ENCODE measurements around the gene ALKBH5.

The ALKBH5 gene

GRCh38 chr17:18253947-18254821, 70.6 kb downstream of the ALKBH5 start:
- no peak overlapping the region for H3K4me3 ChIP-seq
- peaks cover 60% of the 10 kb centered on the region for H3K36me3 ChIP-seq (replicated peaks)
- no peak for DNase-seq (ENCODE audit: low spot score in 2 of 2)
- H3K9me3 ChIP-seq = no peaks in the 10 kb centered on the region
- in situ Hi-C loops (cut with MboI; ENCODE audit: low sequenced_read_pairs) = no loop called here
- H3K4me1 ChIP-seq = peaks cover 13% of the 10 kb centered on the region
- no peaks in the 10 kb centered on the region for H3K27me3 ChIP-seq (ENCODE audit: low read depth)

- H3K36me3 ChIP-seq (replicated peaks) = peaks cover 54% of the 10 kb centered on the region
- in situ Hi-C loops (cut with MboI; ENCODE audit: low sequenced_read_pairs) = no loop called here
Measured at GRCh38 chr17:18254888-18255649, 71.4 kb downstream of the ALKBH5 start.

GRCh38 chr17:18256351-18256750, 72.7 kb downstream of the ALKBH5 start:
- in situ Hi-C loops (cut with MboI; ENCODE audit: low sequenced_read_pairs) = no loop called here
- Histone ChIP-seq H3K4me1 (peaks cover 22% of the 10 kb centered on the region), H3K27me3 (ENCODE audit: low read depth) (no peaks in the 10 kb centered on the region), H3K36me3 (replicated peaks) (peaks cover 44% of the 10 kb centered on the region), H3K9me3 (no peaks in the 10 kb centered on the region), H3K4me3 (no peak overlapping the region)
- no peak for DNase-seq (ENCODE audit: low spot score in 2 of 2)

More at GRCh38 chr17:18254888-18255649, 71.4 kb downstream of the ALKBH5 start:
- peaks cover 19% of the 10 kb centered on the region for H3K4me1 ChIP-seq
- no peaks in the 10 kb centered on the region for H3K27me3 ChIP-seq (ENCODE audit: low read depth)
- H3K4me3 ChIP-seq = no peak overlapping the region
- no peak for DNase-seq (ENCODE audit: low spot score in 2 of 2)
- no peaks in the 10 kb centered on the region for H3K9me3 ChIP-seq

GRCh38 chr17:18256776-18257175, 73.1 kb downstream of the ALKBH5 start:
- no peaks in the 10 kb centered on the region for H3K27me3 ChIP-seq (ENCODE audit: low read depth)
- DNase-seq (ENCODE audit: low spot score in 2 of 2) = no peak
- peaks cover 40% of the 10 kb centered on the region for H3K36me3 ChIP-seq (replicated peaks)
- peaks cover 25% of the 10 kb centered on the region for H3K4me1 ChIP-seq
- in situ Hi-C loops (cut with MboI; ENCODE audit: low sequenced_read_pairs) = no loop called here
- H3K9me3 ChIP-seq = no peaks in the 10 kb centered on the region
- H3K4me3 ChIP-seq = no peak overlapping the region

GRCh38 chr17:18257268-18257981, 73.8 kb downstream of the ALKBH5 start:
- in situ Hi-C loops (cut with MboI; ENCODE audit: low sequenced_read_pairs) = no loop called here
- H3K4me3 ChIP-seq = peak overlapping the region; percentile 88
- peak in 1 of 2 experiments; percentile 71 for DNase-seq (ENCODE audit: low spot score in 2 of 2)

GRCh38 chr17:18257982-18258355, 74.3 kb downstream of the ALKBH5 start:
- Histone ChIP-seq H3K9me3 (no peaks in the 10 kb centered on the region), H3K27me3 (ENCODE audit: low read depth) (no peaks in the 10 kb centered on the region), H3K36me3 (replicated peaks) (peaks cover 28% of the 10 kb centered on the region), H3K4me3 (peak overlapping the region; percentile 88), H3K4me1 (peaks cover 25% of the 10 kb centered on the region)
- in situ Hi-C loops (cut with MboI; ENCODE audit: low sequenced_read_pairs) = no loop called here
- DNase-seq (ENCODE audit: low spot score in 2 of 2) = peak in 1 of 2 experiments; percentile 62

More at GRCh38 chr17:18257268-18257981, 73.8 kb downstream of the ALKBH5 start:
- Histone ChIP-seq H3K9me3 (no peaks in the 10 kb centered on the region), H3K36me3 (replicated peaks) (peaks cover 34% of the 10 kb centered on the region), H3K4me1 (peaks cover 25% of the 10 kb centered on the region), H3K27me3 (ENCODE audit: low read depth) (no peaks in the 10 kb centered on the region)

- peak in 1 of 2 experiments; percentile 59 for DNase-seq (ENCODE audit: low spot score in 2 of 2)
- in situ Hi-C loops (cut with MboI; ENCODE audit: low sequenced_read_pairs) = no loop called here
- Histone ChIP-seq H3K36me3 (replicated peaks) (peaks cover 23% of the 10 kb centered on the region), H3K4me3 (peak within 1 kb of the TSS; percentile 91), H3K9me3 (no peaks in the 10 kb centered on the region), H3K27me3 (ENCODE audit: low read depth) (no peaks in the 10 kb centered on the region), H3K4me1 (peaks cover 25% of the 10 kb centered on the region)
Measured at GRCh38 chr17:18258356-18259038, 74.9 kb downstream of the ALKBH5 start, which contains the start of gene FLII. FLII (minus strand) TSS chr17:18258738; CDS start chr17:18258690, 48 bp downstream.
